Measurements from ENCODE around the gene SPHK1. TPM values are rescaled to one million over a fixed set of nuclear protein-coding genes. Genes with fewer than 3 reads are reported as not detected.
A peak's percentile ranks its signal among the peaks of the same experiment; 100 is the strongest.

SPHK1 gene
- total and polyA plus RNA-seq, 2 experiments from 2014 or later = 72.3 to 113 TPM

- no peaks in the 10 kb centered on the region for H4K20me1 ChIP-seq (ENCODE audit: insufficient read depth)
- H3K9me2 ChIP-seq (ENCODE audit: insufficient read depth) = no peaks in the 10 kb centered on the region
- no peaks in the 10 kb centered on the region for H3K27me3 ChIP-seq (replicated peaks; ENCODE audit: insufficient read depth)
- in situ Hi-C loops (cut with MboI) = no loop called here
- H2AFZ ChIP-seq = no peak overlapping the region
- no peaks in the 10 kb centered on the region; the same call in 1 of the 2 replicates for H3F3A ChIP-seq (ENCODE audit: insufficient read depth)
- peaks cover 3% of the 10 kb centered on the region; the same call in 1 of the 2 replicates for H3K36me3 ChIP-seq (ENCODE audit: low read depth)
- DNase-seq = no peak
- peaks cover 48% of the 10 kb centered on the region for H3K79me2 ChIP-seq (ENCODE audit: insufficient read depth)
- 96% methylated on average over 9 of the region's 9 CpGs for WGBS, 2 experiments (ENCODE audit: low coverage in 1 of 2, low lambda C conversion rate in 2 of 2, missing lambda C conversion rate in 2 of 2)
- peaks cover 6% of the 10 kb centered on the region; the same call in 1 of the 2 replicates for H3K4me1 ChIP-seq (ENCODE audit: insufficient read depth)
- H3K4me2 ChIP-seq (ENCODE audit: unreplicated experiment) = no peak overlapping the region
- no peak overlapping the region for H3K9ac ChIP-seq
- no peak for TF ChIP-seq EZH2 (IDR thresholded peaks at IDR 0.05; ENCODE audit: insufficient read depth, poor library complexity, severe bottlenecking)
- TF ChIP-seq EZH2phosphoT487 (IDR thresholded peaks at IDR 0.05; ENCODE audit: insufficient read depth, low read depth) = no peak
- H3K9me3 ChIP-seq (ENCODE audit: low read depth) = no peaks in the 10 kb centered on the region
- no peak overlapping the region for H3K27ac ChIP-seq
- peak overlapping the region; percentile 28; the same call in 1 of the 2 replicates for H3K4me3 ChIP-seq
Observed at GRCh38 chr17:76351526-76352071, 32.8 kb upstream of the SPHK1 start.

GRCh38 chr17:76353004-76353598, 31.3 kb upstream of the SPHK1 start:
- H3K9ac ChIP-seq = peak overlapping the region; percentile 93
- no peaks in the 10 kb centered on the region for H3K36me3 ChIP-seq (ENCODE audit: low read depth)
- in situ Hi-C loops (cut with MboI) = no loop called here
- peaks cover 6% of the 10 kb centered on the region; the same call in 1 of the 2 replicates for H3K4me1 ChIP-seq (ENCODE audit: insufficient read depth)
- peak overlapping the region; percentile 84 for H3K4me3 ChIP-seq
- peak overlapping the region; percentile 86 for H3K27ac ChIP-seq
- 1 to 3% methylated on average over 29 to 32 of the region's 51 CpGs for WGBS, 2 experiments (ENCODE audit: low coverage in 1 of 2, low lambda C conversion rate in 2 of 2, missing lambda C conversion rate in 2 of 2)
- H3K9me3 ChIP-seq (ENCODE audit: low read depth) = no peaks in the 10 kb centered on the region
- peak overlapping the region; percentile 94 for H2AFZ ChIP-seq
- no peaks in the 10 kb centered on the region for H3K27me3 ChIP-seq (replicated peaks; ENCODE audit: insufficient read depth)
- no peaks in the 10 kb centered on the region for H4K20me1 ChIP-seq (ENCODE audit: insufficient read depth)
- TF ChIP-seq EZH2 (IDR thresholded peaks at IDR 0.05; ENCODE audit: insufficient read depth, poor library complexity, severe bottlenecking) (no peak), EZH2phosphoT487 (IDR thresholded peaks at IDR 0.05; ENCODE audit: insufficient read depth, low read depth) (no peak)
- DNase-seq = peak; percentile 61
- H3K9me2 ChIP-seq (ENCODE audit: insufficient read depth) = no peaks in the 10 kb centered on the region
- H3K4me2 ChIP-seq (ENCODE audit: unreplicated experiment) = peak overlapping the region; percentile 96
- peaks cover 48% of the 10 kb centered on the region for H3K79me2 ChIP-seq (ENCODE audit: insufficient read depth)
- no peaks in the 10 kb centered on the region; the same call in 1 of the 2 replicates for H3F3A ChIP-seq (ENCODE audit: insufficient read depth)

- peak within 1 kb of the TSS; percentile 94 for H2AFZ ChIP-seq
- peak within 1 kb of the TSS; percentile 96 for H3K4me2 ChIP-seq (ENCODE audit: unreplicated experiment)
- H3K27ac ChIP-seq = peak within 1 kb of the TSS; percentile 86
- H3K27me3 ChIP-seq (replicated peaks; ENCODE audit: insufficient read depth) = no peaks in the 10 kb centered on the region
- H3K36me3 ChIP-seq (ENCODE audit: low read depth) = no peaks in the 10 kb centered on the region
- H3K9ac ChIP-seq = peak within 1 kb of the TSS; percentile 93
- DNase-seq = peak; percentile 98
- H3K4me3 ChIP-seq = peak within 1 kb of the TSS; percentile 84
- TF ChIP-seq EZH2 (IDR thresholded peaks at IDR 0.05; ENCODE audit: insufficient read depth, poor library complexity, severe bottlenecking) (no peak), EZH2phosphoT487 (IDR thresholded peaks at IDR 0.05; ENCODE audit: insufficient read depth, low read depth) (no peak)
- H4K20me1 ChIP-seq (ENCODE audit: insufficient read depth) = no peaks in the 10 kb centered on the region
- peaks cover 44% of the 10 kb centered on the region for H3K79me2 ChIP-seq (ENCODE audit: insufficient read depth)
- no peaks in the 10 kb centered on the region for H3K9me2 ChIP-seq (ENCODE audit: insufficient read depth)
- WGBS, 2 experiments (ENCODE audit: low coverage in 1 of 2, low lambda C conversion rate in 2 of 2, missing lambda C conversion rate in 2 of 2) = 1% methylated on average over 29 to 67 of the region's 75 CpGs
- no peaks in the 10 kb centered on the region; the same call in 1 of the 2 replicates for H3F3A ChIP-seq (ENCODE audit: insufficient read depth)
- peaks cover 6% of the 10 kb centered on the region; the same call in 1 of the 2 replicates for H3K4me1 ChIP-seq (ENCODE audit: insufficient read depth)
- in situ Hi-C loops (cut with MboI) = no loop called here
- no peaks in the 10 kb centered on the region for H3K9me3 ChIP-seq (ENCODE audit: low read depth)
Observed at GRCh38 chr17:76353599-76354316, 30.7 kb upstream of the SPHK1 start, which contains the start of gene PRPSAP1. Gene PRPSAP1, minus strand, starts transcription at chr17:76353916. Its CDS starts 213 bp downstream, at chr17:76353703.

GRCh38 chr17:76354317-76354729, 30.1 kb upstream of the SPHK1 start:
- Histone ChIP-seq H3K9ac (peak overlapping the region; percentile 93), H3K79me2 (ENCODE audit: insufficient read depth) (peaks cover 38% of the 10 kb centered on the region), H3K9me2 (ENCODE audit: insufficient read depth) (no peaks in the 10 kb centered on the region), H4K20me1 (ENCODE audit: insufficient read depth) (no peaks in the 10 kb centered on the region), H3K4me1 (ENCODE audit: insufficient read depth) (peaks cover 6% of the 10 kb centered on the region; the same call in 1 of the 2 replicates), H3K4me2 (ENCODE audit: unreplicated experiment) (peak overlapping the region; percentile 96), H3K27ac (peak overlapping the region; percentile 86), H2AFZ (peak overlapping the region; percentile 94), H3K36me3 (ENCODE audit: low read depth) (no peaks in the 10 kb centered on the region), H3K4me3 (peak overlapping the region; percentile 84), H3K9me3 (ENCODE audit: low read depth) (no peaks in the 10 kb centered on the region), H3K27me3 (replicated peaks; ENCODE audit: insufficient read depth) (no peaks in the 10 kb centered on the region), H3F3A (ENCODE audit: insufficient read depth) (no peaks in the 10 kb centered on the region; the same call in 1 of the 2 replicates)
- TF ChIP-seq EZH2phosphoT487 (IDR thresholded peaks at IDR 0.05; ENCODE audit: insufficient read depth, low read depth) (no peak), EZH2 (IDR thresholded peaks at IDR 0.05; ENCODE audit: insufficient read depth, poor library complexity, severe bottlenecking) (no peak)
- DNase-seq = no peak
- WGBS, 2 experiments (ENCODE audit: low coverage in 1 of 2, low lambda C conversion rate in 2 of 2, missing lambda C conversion rate in 2 of 2) = 3 to 4% methylated on average over 18 of the region's 18 CpGs
- in situ Hi-C loops (cut with MboI) = no loop called here
